ENCODE results near the gene ATXN7L2.

ATXN7L2 gene

DNA sequence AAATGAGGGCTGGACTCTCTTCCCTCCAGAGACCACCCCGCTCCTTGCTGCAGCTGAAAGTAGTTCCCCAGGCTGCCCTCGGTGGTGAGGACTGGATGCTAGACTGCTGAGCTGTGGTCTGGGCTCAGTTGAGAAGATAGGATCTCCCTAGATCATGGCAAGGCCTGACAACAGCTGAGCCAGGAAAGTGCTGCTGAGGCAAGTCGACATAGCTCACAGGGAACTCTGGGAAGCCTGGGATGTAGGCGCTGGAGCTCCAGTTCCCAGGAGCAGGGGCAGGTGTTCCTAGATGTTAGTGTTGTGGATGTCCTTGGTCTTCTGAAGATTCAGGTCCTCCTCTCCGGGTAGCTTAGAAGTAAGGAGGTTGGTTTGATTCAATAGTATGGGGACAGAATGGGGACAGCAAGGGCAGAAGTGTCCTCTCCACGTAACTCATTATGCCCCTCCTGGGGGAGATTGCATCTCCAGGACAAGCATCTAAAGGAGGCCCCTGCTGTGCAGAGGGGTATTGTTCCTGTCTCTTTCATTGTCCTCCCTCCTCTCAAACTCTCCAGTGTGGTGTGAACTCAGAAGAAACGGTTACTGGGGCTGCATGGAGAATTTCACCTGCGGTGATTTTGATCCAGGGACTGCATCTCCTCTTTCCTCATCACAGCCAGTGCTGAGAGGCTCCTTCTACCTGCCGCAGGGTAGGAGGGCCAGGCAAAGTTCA, 13.9 kb downstream of the ATXN7L2 start:
- DNase-seq (ENCODE audit: low spot score), result no peak

DNA sequence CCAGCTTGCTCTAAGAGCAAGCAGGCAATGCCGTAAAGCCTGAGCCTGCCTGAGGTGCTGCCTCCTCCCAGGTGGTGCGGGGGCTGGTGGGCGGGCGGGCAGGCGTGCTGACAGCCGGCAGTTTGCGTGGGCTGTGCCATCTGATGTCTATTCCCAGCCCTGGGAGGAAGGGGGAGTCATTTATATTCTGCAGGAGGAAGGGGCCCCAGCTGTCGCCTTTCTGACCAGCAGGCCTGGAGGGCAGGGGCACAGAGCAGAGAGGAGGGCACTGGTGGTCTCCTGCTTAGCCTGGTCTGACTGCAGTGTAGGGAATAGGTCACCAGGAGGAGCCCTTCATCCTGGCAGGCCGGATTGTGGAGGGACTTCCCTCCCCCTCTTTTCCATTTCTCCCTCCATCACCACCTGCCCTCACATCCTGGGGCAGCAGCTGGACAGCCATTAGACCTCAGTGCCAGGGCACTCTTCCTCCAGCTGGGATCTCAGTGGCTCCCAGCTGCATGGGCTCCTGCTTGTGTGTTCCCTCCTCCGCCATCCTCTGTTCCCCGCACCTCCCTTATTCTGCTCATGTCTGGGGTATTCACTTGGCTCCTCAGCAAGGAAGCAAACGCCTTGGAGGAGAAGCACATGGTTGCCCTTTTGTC, 14.6 kb downstream of the ATXN7L2 start:
- DNase-seq (ENCODE audit: low spot score), result peak; percentile 80

DNA sequence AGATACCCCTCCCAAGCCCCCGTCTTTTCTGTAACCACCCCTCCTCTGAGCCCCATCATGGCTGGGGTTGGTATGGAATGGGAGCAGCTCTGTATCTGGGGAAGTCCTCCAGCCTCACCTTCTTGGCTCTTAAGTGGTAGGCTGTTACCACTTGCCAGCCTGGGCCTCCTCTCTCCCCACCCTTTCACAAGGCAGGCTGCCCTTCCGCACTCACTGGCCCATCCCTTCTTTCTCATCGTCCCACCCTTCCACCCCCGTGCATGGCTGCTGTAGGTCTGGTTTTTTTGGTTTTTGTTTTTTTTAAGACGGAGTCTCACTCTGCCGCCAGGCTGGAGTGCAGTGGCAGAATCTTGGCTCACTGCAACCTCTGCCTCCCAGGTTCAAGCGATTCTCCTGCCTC, 15.4 kb downstream of the ATXN7L2 start:
- no peak for DNase-seq (ENCODE audit: low spot score)

DNA sequence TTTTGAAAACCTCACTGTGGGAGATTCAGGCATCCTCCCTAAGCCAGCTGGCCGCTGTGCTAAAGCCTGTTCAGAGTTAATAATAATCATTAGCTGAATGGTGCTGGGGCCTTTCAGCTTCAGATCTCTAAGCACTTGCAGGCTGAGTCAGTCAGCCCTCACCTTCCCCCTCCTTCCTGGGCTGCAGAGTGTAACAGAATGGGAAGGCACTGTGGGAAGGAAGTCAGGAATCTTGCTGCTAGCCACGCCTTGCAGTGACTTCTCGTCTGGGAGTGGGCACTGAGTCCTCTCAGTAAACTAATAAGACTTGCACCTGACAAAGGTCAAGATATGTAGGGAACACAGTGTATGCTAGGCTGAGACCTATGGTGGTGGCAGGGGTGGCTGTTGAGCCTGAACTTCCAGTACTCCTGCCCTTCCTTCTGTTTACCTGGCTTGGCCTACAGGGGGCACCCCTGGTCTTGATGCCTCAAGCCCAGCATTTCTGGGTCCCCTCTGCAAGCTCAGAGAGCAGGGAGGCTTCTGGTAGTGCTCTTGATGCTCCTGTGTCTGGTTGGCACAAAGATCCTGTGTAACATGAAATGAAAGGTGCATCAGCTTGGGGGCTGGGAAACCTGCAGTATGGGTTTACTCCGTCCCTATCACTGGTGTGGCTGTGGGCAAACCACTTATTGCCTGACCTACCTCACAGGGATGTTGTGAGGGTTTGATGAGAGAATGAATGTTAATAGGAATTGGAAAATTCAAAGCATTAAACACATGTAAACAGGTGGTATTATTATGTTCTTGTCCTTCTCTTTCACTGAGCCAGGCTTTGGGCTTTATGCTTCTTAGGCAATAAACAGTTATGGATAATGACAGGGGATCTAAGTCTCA, 16.2 kb downstream of the ATXN7L2 start:
- no peak for DNase-seq (ENCODE audit: low spot score)

DNA sequence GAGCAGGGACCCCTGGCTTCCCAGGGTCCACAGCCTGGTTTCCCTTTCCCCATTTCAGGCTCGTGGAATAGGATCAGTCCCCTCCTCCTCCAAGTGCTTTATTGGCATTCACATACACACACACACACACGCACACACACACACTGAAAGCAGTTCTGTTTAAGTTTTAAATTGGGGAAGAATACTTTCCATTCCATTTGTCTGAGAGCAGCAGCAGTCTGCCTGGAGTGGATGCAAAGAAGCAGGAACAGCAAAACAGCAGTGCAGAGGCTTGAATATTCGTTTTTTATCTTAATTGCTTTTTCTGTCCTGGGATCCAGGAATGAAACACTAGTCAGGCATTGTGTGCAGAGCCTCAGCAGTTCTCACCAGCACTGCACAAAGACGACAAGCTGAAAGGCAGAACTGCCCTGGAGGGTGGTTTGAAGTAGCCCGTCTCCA, 17.3 kb downstream of the ATXN7L2 start:
- DNase-seq (ENCODE audit: low spot score), result no peak

DNA sequence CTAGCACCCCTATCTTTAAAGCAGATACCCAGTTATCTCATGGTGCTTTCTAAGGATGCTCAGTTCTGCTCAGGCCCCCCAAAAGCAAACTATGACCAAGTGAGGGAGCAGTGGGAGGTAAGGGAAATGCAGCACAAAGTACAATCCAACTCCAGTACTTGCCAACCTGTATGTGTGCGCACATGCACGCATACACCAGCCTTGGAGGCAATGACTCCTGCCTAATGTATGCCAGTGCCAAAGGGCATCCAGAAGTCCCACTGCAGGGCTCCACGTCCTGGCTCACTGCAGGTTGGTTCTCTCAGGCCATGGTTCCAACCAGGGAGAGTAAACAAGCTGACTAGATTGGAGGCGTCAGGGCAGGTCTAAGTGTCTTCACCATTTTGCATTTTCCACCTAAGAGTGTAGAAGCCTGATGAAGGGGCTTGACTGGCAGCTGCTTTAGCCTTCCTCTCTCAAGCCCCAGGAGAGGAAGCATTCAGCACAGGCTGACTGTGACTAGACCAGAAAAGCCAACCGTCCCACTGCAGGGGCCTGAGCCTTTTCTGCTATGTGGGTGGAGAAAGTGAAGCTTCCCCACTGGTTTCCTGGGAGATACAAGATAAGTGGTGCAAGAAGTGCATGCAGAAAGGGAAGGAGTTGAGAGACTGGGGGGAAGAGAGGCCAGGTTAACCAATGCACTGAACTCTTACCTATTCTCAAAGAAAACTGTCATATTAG, 18.1 kb downstream of the ATXN7L2 start:
- no peak for DNase-seq (ENCODE audit: low spot score)

DNA sequence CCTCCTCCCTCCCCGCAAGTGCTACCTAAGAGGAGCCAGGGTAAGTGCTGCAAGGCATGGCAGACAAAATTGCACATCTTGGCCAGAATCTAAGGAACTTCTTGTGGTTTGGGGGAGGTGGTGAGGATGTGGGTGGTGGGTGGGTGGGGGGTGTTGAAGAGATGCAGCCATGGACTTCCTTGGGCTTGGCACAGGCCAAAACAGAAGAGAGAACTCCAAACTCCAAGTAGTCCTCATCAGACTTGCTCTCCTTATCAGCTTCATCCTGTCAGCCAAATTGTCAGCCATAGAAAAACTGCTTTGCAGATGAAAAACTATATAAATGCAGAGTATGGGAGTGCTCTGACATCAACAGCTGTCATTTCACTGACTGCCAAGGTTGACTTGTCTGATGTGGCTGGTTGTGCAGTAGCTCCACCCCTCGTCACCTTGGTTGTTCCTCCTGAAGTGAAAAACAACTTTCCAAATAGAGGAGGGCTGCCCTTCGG, 18.7 kb downstream of the ATXN7L2 start:
- no peak for DNase-seq (ENCODE audit: low spot score)

DNA sequence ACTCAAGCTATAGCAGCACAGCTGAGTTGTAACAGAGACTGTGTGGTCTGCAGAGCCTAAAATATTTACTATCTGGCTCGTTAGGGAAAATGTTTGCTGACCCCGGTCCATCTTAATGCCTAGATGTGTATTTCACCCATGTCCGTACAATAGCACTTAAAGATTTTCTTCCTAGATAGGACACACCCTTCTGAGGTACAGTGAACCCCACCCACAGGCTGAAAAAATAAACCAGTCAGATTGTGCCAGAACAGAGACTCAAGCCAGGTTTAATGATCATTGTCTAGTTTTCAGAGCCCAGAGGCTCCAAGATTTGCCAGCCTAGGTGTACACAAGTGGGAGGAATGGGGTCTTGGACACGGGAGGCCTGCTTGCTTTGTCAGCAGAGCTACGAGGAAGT, 20.2 kb downstream of the ATXN7L2 start:
- no peak for DNase-seq (ENCODE audit: low spot score)

DNA sequence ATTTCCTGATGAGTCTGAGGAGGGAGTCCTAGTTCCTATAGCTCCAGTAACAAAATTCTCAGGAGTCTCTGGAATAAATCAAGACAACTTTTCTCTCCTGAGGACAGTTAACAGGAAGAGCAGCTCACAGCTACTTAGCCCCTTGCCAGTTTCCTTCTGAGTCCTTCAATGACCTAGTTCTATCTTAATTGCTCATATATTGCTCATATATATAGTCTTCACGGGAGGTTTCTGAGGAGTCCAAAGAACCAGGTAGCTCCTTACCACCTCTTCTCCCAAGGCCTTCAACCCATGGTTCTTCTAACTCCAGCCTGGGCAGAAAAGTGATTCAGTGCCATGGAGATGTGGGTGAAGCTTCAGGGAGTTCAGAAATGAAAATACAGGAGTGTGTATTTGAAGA, 21.3 kb downstream of the ATXN7L2 start:
- DNase-seq (ENCODE audit: low spot score), result no peak

DNA sequence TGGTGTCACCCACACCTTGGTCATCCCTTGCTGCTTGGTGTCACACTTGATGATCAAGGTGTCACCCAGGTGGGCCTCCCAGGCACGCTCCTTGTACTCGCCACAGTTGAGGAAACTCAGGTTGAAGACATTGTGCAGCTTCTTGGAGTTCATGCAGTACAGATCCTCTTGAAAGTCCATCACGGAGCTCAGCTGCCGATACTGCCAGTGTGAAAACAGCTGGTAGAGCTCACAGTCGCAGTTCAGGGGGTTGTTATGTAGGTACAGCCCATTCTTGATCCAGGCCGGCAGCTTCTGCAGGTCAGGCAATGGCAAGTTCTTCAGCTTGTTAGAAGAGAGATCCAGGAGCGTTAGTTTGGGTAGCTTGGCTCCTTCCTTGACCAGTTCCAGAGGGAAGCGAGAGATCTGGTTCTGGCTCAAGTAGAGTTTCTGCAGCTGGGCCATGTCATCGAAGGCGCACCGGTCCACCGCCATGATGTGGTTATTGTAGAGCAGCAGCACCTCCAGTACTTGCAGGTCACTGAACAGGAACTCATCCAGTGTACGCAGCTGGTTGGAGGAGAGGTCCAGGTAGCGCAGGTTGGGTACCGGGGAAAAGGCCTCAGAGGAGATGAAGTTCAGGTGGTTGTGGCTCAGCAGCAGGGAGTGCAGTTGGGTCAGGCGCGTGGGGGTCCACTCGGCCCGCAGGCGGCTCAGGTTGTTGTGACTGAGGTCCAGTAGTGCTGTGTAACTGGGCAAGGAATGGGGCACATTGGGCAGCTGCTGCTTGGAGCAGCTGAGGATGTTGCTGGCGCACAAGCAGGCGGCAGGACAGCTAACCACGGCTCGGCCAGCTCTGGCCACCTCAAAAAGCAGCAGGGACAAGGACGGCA, 24.5 kb downstream of the ATXN7L2 start:
- DNase-seq (ENCODE audit: low spot score), result peak; percentile 48

DNA sequence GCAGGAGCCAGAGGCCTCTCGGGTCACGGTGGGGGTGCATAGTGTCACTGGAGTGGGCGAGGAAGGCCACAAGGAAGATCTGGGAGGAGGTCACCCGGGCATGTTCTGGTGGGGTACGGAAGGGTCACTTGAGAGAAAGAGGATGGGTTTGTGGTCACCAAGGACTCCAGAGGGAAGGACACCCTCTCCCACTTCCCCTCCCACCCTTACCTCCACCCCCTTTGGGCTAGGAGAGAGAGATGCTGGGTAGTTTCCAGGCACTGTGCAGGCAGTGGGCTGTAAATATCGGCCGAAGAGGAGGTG, 25.1 kb downstream of the ATXN7L2 start:
- DNase-seq (ENCODE audit: low spot score), result no peak

DNA sequence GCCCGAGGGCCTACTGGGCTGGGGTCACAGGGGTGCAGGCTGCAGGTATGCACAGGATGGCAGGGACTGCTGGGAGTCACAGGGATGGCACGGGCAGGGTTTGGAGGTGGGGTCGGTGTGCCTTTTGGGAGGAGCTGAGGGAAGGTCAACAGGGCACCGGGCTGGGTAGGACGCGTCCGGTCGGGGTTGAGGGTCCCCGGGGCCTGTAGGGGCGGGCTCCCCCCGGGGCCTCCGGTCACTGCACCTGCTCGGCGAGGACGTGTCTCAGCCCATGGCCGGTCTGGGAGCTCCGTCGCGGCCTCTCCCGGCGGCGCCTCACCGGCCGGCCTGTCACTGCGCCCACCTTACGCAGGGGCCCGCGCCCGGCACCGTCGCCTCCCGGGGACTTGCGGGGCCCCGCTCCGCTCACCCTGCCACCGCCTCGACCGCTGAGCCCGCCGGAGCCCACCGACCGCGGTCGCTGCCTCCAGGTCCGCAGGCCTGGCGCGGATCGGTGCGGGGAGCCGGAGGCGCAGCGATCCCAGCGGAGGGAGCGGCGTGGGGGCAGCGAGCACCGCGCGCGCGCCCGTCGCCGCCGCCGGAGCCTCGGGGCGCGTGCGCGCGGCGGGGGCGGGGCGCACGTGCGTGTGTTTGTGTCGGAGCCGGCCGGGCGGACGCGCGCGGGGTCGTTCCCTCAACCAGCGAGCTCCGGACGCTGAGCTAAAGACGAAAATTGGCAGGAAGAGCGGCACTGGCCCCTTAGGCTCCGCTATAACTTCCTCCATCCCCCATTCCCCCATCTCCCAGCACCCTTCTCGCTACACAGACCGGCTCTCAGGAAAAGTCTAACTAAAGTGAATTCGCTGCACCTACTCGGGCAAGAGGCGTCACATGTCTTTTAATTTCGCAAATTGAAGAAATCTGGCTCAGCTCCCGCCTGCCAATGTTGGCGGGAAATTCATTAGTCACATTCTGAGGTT, 25.8 kb downstream of the ATXN7L2 start, which contains the start of gene AMIGO1:
AMIGO1 (minus strand) TSS at position 552 of the 959 bp plus-strand sequence. CDS start 815 bp downstream, outside the sequence.
- DNase-seq (ENCODE audit: low spot score), result peak; percentile 79

DNA sequence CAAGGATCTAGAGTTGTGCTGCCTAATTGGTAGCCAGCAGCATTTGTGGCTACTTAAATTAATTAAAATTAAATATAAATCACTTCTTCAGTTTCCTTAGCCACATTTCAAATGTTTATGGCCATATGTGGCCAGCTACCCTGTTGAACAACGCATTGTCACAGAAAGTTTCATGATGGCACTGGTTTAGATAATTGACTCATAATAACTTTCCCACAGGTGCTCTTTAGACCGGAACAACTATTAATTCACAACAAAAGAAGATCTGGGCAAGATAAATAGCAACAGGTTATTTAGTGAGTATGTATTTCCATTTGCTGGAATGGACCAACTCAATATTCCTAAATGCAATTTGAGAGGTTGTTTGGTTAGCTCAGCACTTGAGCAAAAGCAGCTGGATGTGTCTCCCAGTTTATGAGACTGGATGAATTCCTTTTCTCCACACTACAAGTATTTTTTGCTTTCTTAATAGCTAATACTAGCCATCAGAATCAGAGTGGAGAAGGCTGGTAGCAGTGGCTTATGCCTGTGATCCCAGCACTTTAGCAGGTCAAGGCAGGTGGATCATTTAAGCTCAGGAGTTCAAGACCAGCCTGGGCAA, 29.5 kb downstream of the ATXN7L2 start:
- no peak for DNase-seq (ENCODE audit: low spot score)

DNA sequence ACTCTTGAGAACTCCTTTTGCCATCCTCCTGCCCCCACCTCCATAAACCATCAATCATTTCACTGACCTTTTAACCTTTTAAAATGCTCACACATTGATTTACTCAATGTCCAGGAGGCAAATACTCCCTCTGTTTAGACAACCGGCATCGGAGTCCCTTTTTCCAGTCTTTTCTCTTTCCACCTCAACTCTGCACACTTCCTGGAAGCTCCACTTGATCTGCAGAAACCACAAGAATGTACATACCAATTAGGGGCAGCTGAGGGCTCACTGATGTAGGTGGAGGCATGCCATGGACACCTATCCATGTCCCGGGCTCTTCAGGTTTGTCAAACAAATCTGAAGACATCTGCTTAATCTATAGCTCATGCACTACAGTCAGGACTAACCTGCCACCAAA, 31.1 kb downstream of the ATXN7L2 start:
- DNase-seq (ENCODE audit: low spot score), result no peak

DNA sequence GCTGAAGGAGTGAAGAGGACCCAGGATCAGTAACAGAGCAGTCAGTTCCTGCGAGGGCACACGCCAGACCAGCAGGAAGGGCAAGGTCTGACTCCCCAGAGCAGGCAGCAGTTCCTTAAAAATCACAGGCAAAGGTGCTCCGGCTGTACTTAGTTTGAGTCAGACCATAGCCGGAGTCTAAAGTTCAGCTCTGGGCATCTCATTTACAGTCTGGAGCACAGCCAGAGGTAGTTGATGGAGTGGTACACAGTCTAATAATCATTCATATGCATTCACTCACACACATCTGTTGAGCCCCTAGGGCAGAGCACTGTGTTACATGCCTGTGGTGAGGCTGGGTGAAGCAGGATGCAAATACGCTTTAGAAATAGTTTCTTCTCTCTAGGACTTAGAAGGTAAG, 33.2 kb downstream of the ATXN7L2 start:
- DNase-seq (ENCODE audit: low spot score), result no peak

DNA sequence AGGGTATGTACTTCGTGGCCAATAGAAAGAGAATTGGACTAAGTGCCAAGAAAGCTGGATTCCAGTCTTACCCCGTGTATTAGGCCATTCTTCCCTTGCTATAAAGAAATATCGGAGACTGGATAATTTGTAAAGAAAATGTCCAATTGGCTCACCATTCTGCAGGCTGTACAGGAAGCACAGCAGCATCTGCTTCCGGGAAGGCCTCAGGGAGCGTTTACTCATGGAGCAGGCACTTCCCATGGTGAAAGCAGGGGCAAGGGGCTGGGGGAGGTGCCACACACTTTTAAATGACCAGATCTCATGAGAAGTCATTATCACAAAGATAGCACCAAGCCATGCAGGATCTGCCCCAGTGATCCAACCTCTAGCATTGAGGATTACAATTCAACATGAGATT, 33.6 kb downstream of the ATXN7L2 start:
- no peak for DNase-seq (ENCODE audit: low spot score)

DNA sequence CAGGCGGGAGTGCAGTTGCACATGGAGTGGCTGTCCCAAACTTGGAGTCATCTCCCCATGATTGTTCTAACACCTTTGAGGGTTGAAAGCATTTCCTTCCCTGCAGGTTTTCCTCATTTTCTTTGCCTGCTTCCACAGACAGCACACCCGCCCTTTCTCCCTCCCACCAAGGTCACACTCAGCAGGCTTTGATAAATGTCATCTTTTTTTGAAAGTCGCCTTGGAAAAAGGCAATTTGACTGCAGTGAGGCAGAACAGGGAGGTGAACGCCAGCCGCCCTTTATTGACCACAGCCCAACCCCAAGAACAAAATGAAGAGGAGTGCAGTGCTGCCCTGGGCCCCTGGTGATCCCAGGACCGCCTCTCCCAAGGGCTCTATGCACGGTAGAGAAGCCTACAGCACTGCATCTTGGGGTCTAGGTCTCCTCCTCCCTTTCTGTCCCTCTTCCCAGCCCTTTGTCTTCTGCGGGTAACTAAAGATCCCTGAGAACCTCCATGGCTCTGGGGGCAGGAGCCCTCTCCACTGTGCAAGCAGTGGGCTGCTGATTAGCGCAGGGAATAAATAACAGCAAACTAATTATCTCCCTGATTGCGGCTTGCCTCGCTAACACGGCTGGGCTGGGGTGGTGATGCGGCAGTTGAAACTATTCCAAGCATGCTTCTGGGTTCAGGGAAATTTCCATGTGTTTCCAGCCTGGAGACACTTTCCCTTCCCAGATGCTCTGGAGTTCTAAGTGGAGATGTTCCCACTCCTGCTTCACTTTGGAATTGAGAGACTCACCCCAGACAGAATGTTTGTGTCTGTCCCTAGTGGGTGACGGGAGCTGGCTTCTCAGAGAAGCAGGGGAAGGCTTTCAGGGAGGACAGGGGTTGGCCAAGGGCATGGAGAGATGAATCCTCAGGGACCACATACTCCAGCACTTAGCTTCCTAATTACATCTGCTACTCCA, 37.6 kb downstream of the ATXN7L2 start:
- DNase-seq (ENCODE audit: low spot score), result no peak

DNA sequence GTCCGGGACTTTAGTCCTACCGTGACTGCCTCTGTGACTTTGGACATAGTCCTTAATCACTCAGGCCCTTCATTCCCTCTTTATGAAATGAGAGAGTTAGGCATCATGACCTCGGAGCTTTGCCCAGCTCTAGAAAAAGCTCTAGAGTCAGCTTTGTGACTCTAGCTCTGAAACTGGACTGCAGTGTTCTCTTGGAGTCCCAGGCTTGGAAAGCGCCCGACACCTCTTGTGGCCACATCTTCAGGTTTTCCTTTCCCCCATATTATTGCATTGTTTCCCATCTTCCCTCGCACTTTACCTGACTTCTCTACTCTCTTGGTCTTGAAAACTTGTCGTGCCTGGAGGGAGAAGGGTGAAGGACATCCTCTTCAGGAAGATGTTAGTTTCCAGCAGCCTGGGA, 38.3 kb downstream of the ATXN7L2 start:
- no peak for DNase-seq (ENCODE audit: low spot score)

Data from ecto neural progenitor cell (in vitro differentiated cells).